CD14-positive monocyte (primary cell): ENCODE results near the gene FOXG1. TPM values are rescaled to one million over a fixed set of nuclear protein-coding genes. Genes with fewer than 3 reads are reported as not detected.
A peak's percentile ranks its signal among the peaks of the same experiment; 100 is the strongest.

Source experiments
- DNase-seq, 3 donors: peaks; one replicate each; pipeline ENCODE4 v3.0.0-alpha.2; 2011 to 2022
- H2AFZ ChIP-seq: 2 replicates; pipeline ENCODE4 v1.6.0; 2012; ENCODE audit warnings: mild to moderate bottlenecking, low read depth, low read length, inconsistent platforms; ENCODE audit not compliant: insufficient read depth, poor library complexity, severe bottlenecking
- H3K27ac ChIP-seq, 2 donors: 1 replicate in 1 of 2; 2 replicates in 1 of 2; pipeline ENCODE4 v1.5.1; 2012 to 2013; ENCODE audit warnings: low read length in 2 of 2, control low read depth in 1 of 2, inconsistent platforms in 1 of 2, low read depth in 1 of 2, mild to moderate bottlenecking in 1 of 2
- H3K27me3 ChIP-seq, 2 donors: one replicate each; pipeline versions ENCODE4 v1.6.0 to v1.6.1; 2011 to 2013; ENCODE audit warnings: low read length in 2 of 2; ENCODE audit not compliant: control insufficient read depth in 2 of 2, insufficient read depth in 2 of 2
- H3K36me3 ChIP-seq, 2 donors: replicated peaks in 1 of 2; 1 replicate in 1 of 2; 2 replicates in 1 of 2; pipeline versions ENCODE4 v1.5.1 to v1.6.1; 2012 to 2013; ENCODE audit warnings: low read length in 2 of 2, control low read depth in 1 of 2, inconsistent platforms in 1 of 2, mild to moderate bottlenecking in 1 of 2; ENCODE audit not compliant: insufficient read depth in 2 of 2, control insufficient read depth in 1 of 2
- H3K4me1 ChIP-seq, 2 donors: 1 replicate in 1 of 2; 2 replicates in 1 of 2; pipeline versions ENCODE4 v1.5.1 to v1.6.1; 2012 to 2013; ENCODE audit warnings: low read length in 2 of 2, control low read depth in 1 of 2, inconsistent platforms in 1 of 2, mild to moderate bottlenecking in 1 of 2, moderate library complexity in 1 of 2; ENCODE audit not compliant: insufficient read depth in 2 of 2, control insufficient read depth in 1 of 2
- H3K4me2 ChIP-seq: replicated peaks from 2 replicates; pipeline ENCODE3; 2012; ENCODE audit warnings: low read length, moderate library complexity, mild to moderate bottlenecking; ENCODE audit not compliant: poor library complexity, severe bottlenecking; ENCODE audit errors: extremely low read depth
- H3K4me3 ChIP-seq, 3 experiments: fragments of 200-600 bp in 1 of 3; sonication (generic) in 1 of 3; replicated peaks in 1 of 3; 1 replicate in 2 of 3; 2 replicates in 1 of 3; pipeline ENCODE4 v1.5.1; 2011 to 2013; ENCODE audit warnings: low read length in 3 of 3, mild to moderate bottlenecking in 3 of 3, control low read depth in 2 of 3, low read depth in 2 of 3, inconsistent platforms in 1 of 3, moderate library complexity in 1 of 3
- H3K79me2 ChIP-seq: 2 replicates; pipeline ENCODE4 v1.6.0; 2012; ENCODE audit warnings: mild to moderate bottlenecking, control low read depth, inconsistent platforms, low read length, moderate library complexity; ENCODE audit not compliant: insufficient read depth
- H3K9ac ChIP-seq: 2 replicates; pipeline ENCODE4 v1.6.0; 2017; ENCODE audit warnings: low read length, mild to moderate bottlenecking; ENCODE audit not compliant: insufficient read depth, poor library complexity, severe bottlenecking
- H3K9me3 ChIP-seq, 2 donors: replicated peaks in 1 of 2; 1 replicate in 1 of 2; 2 replicates in 1 of 2; pipeline versions ENCODE4 v1.5.1 to v1.6.1; 2012 to 2013; ENCODE audit warnings: low read length in 2 of 2, control low read depth in 1 of 2; ENCODE audit not compliant: control insufficient read depth in 1 of 2, insufficient read depth in 1 of 2
- H4K20me1 ChIP-seq: 2 replicates; pipeline ENCODE4 v1.6.0; 2012; ENCODE audit warnings: mild to moderate bottlenecking, low read length, control low read depth, moderate library complexity; ENCODE audit not compliant: insufficient read depth
- H3K27ac Mint-ChIP-seq, 7 donors: one replicate each; pipeline ENCODE4 v1.8.0; 2020; ENCODE audit warnings: mild to moderate bottlenecking in 7 of 7, mixed read lengths in 7 of 7, moderate library complexity in 6 of 7, inconsistent platforms in 2 of 7
- H3K27me3 Mint-ChIP-seq, 3 donors: one replicate each; pipeline ENCODE4 v1.8.0; 2021 to 2022; ENCODE audit warnings: low read depth in 3 of 3, mild to moderate bottlenecking in 3 of 3, mixed read lengths in 3 of 3, moderate library complexity in 3 of 3, inconsistent platforms in 1 of 3
- H3K36me3 Mint-ChIP-seq, 2 donors: one replicate each; pipeline ENCODE4 v1.8.0; 2020; ENCODE audit warnings: mixed read lengths in 2 of 2, inconsistent platforms in 1 of 2, mild to moderate bottlenecking in 1 of 2
- H3K4me1 Mint-ChIP-seq: one replicate; pipeline ENCODE4 v1.8.0; 2020; ENCODE audit warnings: mild to moderate bottlenecking, mixed read lengths
- H3K4me3 Mint-ChIP-seq, 2 donors: one replicate each; pipeline ENCODE4 v1.8.0; 2020; ENCODE audit warnings: mild to moderate bottlenecking in 2 of 2, mixed read lengths in 2 of 2, moderate library complexity in 1 of 2
- H3K9me3 Mint-ChIP-seq, 7 donors: one replicate each; pipeline ENCODE4 v1.8.0; 2020 to 2022; ENCODE audit warnings: mixed read lengths in 7 of 7, mild to moderate bottlenecking in 6 of 7, moderate library complexity in 6 of 7, inconsistent platforms in 2 of 7
- WGBS: methylation state at CpG from one replicate; pipeline ENCODE4 v1.1.5; 2013; ENCODE audit warnings: missing lambda C conversion rate; ENCODE audit not compliant: insufficient coverage; 5-methylcytosine and 5-hydroxymethylcytosine counted together
- intact Hi-C, 2 donors: fragments of 100-400 bp; cut with micrococcal nuclease; formaldehyde crosslinking; loops; one replicate each; pipeline versions ENCODE4 v1.15.0 to v1.15.1; 2023
- polyA plus RNA-seq, 3 donors: library from polyadenylated mRNA; depleted of rRNA in 1 of 3; unstranded in 2 of 3; stranded (reverse) in 1 of 3; fragments of 300-500 nt in 2 of 3; fragments of >200 nt in 1 of 3; fragmentation: Illumina TruSeq in 2 of 3; gene quantifications; 1 replicate in 2 of 3; 2 replicates in 1 of 3; pipeline ENCODE4 v1.2.3, GENCODE V29; 2012 to 2021
- TF ChIP-seq, protein P1 (sequence below): fragments of 200-600 bp; IDR thresholded peaks from one replicate; pipeline ENCODE4 v1.8.0; 2022; ENCODE audit warnings: antibody characterized with exemption, mild to moderate bottlenecking

FOXG1 gene
- polyA plus RNA-seq, 3 donors = not detected

DNA sequence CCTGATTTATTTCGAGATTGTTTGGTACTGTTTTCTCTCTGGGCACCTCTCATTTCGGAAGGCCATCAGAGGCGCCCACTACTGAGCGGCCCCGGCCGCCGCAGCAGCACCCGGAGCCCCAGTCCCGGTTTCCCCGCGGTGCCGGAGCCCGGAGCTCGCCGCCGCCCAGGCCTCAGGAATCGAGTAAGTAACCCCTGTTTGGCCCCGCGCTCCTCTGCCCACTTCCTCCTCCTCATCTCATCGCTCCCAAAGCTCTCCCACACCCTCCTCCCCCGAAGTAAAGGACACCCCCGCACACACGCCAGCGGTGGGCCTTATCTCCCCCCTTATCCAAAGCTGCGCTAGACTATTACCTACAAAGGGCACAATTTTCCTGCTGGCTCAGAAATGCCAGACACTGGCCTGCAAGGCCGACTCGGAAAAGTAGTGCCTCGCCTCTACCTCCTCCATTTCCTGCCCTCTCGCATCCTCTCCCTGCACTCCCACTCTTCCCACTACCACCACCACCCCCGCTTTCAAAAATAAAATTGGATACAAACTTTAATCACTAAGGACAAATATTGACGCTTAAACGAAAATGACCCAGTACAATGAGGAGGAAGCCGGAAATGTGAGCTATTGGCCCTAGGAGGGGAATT lies 637 bp upstream of the FOXG1 start:
- 2% methylated on average over 29 of the region's 33 CpGs for WGBS

DNA sequence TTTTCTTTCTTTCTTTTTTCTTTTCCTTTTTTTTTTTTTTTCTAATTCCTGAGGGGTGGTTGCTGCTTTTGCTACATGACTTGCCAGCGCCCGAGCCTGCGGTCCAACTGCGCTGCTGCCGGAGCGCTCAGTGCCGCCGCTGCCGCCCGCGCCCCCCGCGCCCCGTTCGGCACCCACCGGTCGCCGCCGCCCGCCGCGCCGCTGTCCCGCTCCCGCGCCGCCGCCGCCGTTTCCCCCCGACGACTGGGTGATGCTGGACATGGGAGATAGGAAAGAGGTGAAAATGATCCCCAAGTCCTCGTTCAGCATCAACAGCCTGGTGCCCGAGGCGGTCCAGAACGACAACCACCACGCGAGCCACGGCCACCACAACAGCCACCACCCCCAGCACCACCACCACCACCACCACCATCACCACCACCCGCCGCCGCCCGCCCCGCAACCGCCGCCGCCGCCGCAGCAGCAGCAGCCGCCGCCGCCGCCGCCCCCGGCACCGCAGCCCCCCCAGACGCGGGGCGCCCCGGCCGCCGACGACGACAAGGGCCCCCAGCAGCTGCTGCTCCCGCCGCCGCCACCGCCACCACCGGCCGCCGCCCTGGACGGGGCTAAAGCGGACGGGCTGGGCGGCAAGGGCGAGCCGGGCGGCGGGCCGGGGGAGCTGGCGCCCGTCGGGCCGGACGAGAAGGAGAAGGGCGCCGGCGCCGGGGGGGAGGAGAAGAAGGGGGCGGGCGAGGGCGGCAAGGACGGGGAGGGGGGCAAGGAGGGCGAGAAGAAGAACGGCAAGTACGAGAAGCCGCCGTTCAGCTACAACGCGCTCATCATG lies 654 bp downstream of the FOXG1 start:
- Mint-ChIP-seq H3K4me3 (peak overlapping the region in 1 of 2 donors; percentile 84), H3K27ac (no peak overlapping the region), H3K27me3 (peaks cover 75 to 87% (median 87%) of the 10 kb centered on the region in 3 donors), H3K4me1 (peaks cover 14% of the 10 kb centered on the region), H3K36me3 (peaks cover 3 to 10% of the 10 kb centered on the region in 2 donors), H3K9me3 (peaks cover 5 to 36% (median 31%) of the 10 kb centered on the region in 7 donors)
- no peak overlapping the region for H3K4me3 ChIP-seq
- H3K4me1 ChIP-seq = no peaks in the 10 kb centered on the region
- intact Hi-C loops = no loop called here
- no peak overlapping the region for H2AFZ ChIP-seq
- DNase-seq = no peak
- peak overlapping the region; percentile 30 for H3K4me2 ChIP-seq
- no peaks in the 10 kb centered on the region for H4K20me1 ChIP-seq
- no peak overlapping the region for H3K27ac ChIP-seq
- peaks cover 79 to 91% of the 10 kb centered on the region in 2 donors for H3K27me3 ChIP-seq
- no peak overlapping the region for H3K9ac ChIP-seq
- TF ChIP-seq, protein P1, sequence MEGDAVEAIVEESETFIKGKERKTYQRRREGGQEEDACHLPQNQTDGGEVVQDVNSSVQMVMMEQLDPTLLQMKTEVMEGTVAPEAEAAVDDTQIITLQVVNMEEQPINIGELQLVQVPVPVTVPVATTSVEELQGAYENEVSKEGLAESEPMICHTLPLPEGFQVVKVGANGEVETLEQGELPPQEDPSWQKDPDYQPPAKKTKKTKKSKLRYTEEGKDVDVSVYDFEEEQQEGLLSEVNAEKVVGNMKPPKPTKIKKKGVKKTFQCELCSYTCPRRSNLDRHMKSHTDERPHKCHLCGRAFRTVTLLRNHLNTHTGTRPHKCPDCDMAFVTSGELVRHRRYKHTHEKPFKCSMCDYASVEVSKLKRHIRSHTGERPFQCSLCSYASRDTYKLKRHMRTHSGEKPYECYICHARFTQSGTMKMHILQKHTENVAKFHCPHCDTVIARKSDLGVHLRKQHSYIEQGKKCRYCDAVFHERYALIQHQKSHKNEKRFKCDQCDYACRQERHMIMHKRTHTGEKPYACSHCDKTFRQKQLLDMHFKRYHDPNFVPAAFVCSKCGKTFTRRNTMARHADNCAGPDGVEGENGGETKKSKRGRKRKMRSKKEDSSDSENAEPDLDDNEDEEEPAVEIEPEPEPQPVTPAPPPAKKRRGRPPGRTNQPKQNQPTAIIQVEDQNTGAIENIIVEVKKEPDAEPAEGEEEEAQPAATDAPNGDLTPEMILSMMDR = no peak
- H3K79me2 ChIP-seq = no peaks in the 10 kb centered on the region
- 3% methylated on average over 44 of the region's 100 CpGs for WGBS
- H3K9me3 ChIP-seq = peaks cover 14 to 36% of the 10 kb centered on the region in 2 donors
- H3K36me3 ChIP-seq = no peaks in the 10 kb centered on the region

More for the DNA sequence above, 637 bp upstream of the FOXG1 start:
- Histone ChIP-seq H3K4me2 (peak overlapping the region; percentile 50), H3K4me3 (peak overlapping the region in 1 of 3 experiments; percentile 28), H3K27ac (no peak overlapping the region), H3K36me3 (no peaks in the 10 kb centered on the region), H3K9ac (no peak overlapping the region), H3K79me2 (no peaks in the 10 kb centered on the region), H3K27me3 (peaks cover 86 to 92% of the 10 kb centered on the region in 2 donors), H3K4me1 (no peaks in the 10 kb centered on the region), H3K9me3 (peaks cover 15 to 49% of the 10 kb centered on the region in 2 donors), H2AFZ (no peak overlapping the region), H4K20me1 (no peaks in the 10 kb centered on the region)
- Mint-ChIP-seq H3K27ac (peak overlapping the region in 1 of 7 donors; percentile 44), H3K9me3 (peaks cover 5 to 48% (median 37%) of the 10 kb centered on the region in 7 donors), H3K4me3 (peak overlapping the region; percentile 50 to 85), H3K27me3 (peaks cover 80 to 89% (median 89%) of the 10 kb centered on the region in 3 donors), H3K4me1 (peaks cover 14% of the 10 kb centered on the region), H3K36me3 (peaks cover 3 to 10% of the 10 kb centered on the region in 2 donors)
- no peak for DNase-seq
- intact Hi-C loops = no loop called here
- TF ChIP-seq, protein P1 = no peak
